BJ (cell line): Measurements from ENCODE around the gene CPLX1. TPM values are rescaled to one million over a fixed set of nuclear protein-coding genes. Genes with fewer than 3 reads are reported as not detected.

ENCODE experiments used
- CTCF ChIA-PET: fragments of 350-600 bp; formaldehyde crosslinking; extraction: SDS; loops from one replicate; lab custom pipeline; 2021; ENCODE audit warnings: antibody characterized with exemption, inconsistent platforms; lab: Yijun Ruan, JAX
- POLR2A ChIA-PET: fragments of 300-600 bp; sonication (Branson Sonifier 250); formaldehyde crosslinking; extraction: SDS; loops from one replicate; lab custom pipeline; 2021; ENCODE audit warnings: antibody characterized with exemption; lab: Charles Lee
- DNase-seq: peaks from one replicate; pipeline ENCODE4 v3.0.0-alpha.2; 2011; ENCODE audit warnings: low read depth
- H3K27me3 ChIP-seq: 2 replicates; pipeline ENCODE4 v1.6.0; 2011; ENCODE audit warnings: low read length; ENCODE audit not compliant: control insufficient read depth, insufficient read depth
- H3K36me3 ChIP-seq: 2 replicates; pipeline ENCODE4 v1.5.1; 2011; ENCODE audit warnings: low read length; ENCODE audit not compliant: control insufficient read depth, insufficient read depth
- H3K4me3 ChIP-seq: 2 replicates; pipeline ENCODE4 v1.5.1; 2011; ENCODE audit warnings: low read depth, mild to moderate bottlenecking, control low read depth, low read length
- CTCF ChIP-seq: IDR thresholded peaks from 2 replicates; pipeline ENCODE4 v1.5.1; 2011; ENCODE audit warnings: low read depth, mild to moderate bottlenecking, control low read depth, inconsistent platforms, low read length, moderate library complexity; ENCODE audit not compliant: insufficient read depth
- polyA plus RNA-seq: library from polyadenylated mRNA; depleted of rRNA; stranded (reverse); fragments of >200 nt; gene quantifications from 2 replicates; pipeline ENCODE4 v1.2.3, GENCODE V29; 2011

Gene CPLX1
- polyA plus RNA-seq, 1 experiment, result 0.15 TPM

DNA sequence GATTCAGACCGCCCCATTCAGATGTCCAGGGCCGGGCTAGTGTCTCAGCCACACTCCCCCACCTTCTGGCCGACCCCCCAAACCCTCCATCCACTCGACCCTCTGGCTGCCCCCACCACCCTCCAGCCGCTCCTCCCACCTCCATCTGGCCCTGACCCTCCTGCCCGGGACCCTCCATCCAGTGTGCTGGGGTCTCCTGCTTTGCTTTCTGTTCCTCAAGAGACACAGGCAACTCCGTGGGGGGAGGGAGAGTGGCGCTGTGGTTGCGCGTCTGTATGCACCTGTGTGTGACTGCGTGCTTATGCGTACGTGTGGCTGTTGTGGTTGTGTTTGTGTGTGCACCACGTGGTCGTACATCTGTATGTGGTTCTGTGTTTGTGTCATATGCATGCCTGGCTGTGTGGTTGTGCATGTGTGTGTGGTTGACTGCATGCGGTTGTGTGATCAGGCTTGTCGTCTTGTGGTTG, 33.3 kb downstream of the CPLX1 start:
- Histone ChIP-seq H3K4me3 (no peak overlapping the region), H3K27me3 (peaks cover 36% of the 10 kb centered on the region), H3K36me3 (no peaks in the 10 kb centered on the region)
- CTCF ChIA-PET, result no interaction called here
- no peak for DNase-seq
- no peak for TF ChIP-seq CTCF
- POLR2A ChIA-PET, result no interaction called here

- Histone ChIP-seq H3K36me3 (no peaks in the 10 kb centered on the region), H3K27me3 (peaks cover 36% of the 10 kb centered on the region), H3K4me3 (no peak overlapping the region; the same call in 1 of the 2 replicates)
- no peak for TF ChIP-seq CTCF
- DNase-seq, result no peak
- POLR2A ChIA-PET, result no interaction called here
- CTCF ChIA-PET, result interaction anchor here (1.1 kb wide), 1 partner anchor 10 kb away, joined by 3 read pairs; no protein-coding TSS in a partner anchor
Measured at GRCh38 chr4:791898-792625, 33.9 kb downstream of the CPLX1 start.

- no peak for TF ChIP-seq CTCF
- no peak for DNase-seq
- H3K36me3 ChIP-seq, result no peaks in the 10 kb centered on the region
- ChIA-PET POLR2A (no interaction called here), CTCF (interaction anchor here (1.1 kb wide), 1 partner anchor 10 kb away, joined by 3 read pairs; no protein-coding TSS in a partner anchor)
- peaks cover 32% of the 10 kb centered on the region for H3K27me3 ChIP-seq
- H3K4me3 ChIP-seq, result no peak overlapping the region
Measured at GRCh38 chr4:791252-791897, 34.6 kb downstream of the CPLX1 start.

- H3K36me3 ChIP-seq, result no peaks in the 10 kb centered on the region
- no peak for DNase-seq
- no peak for TF ChIP-seq CTCF
- CTCF ChIA-PET, result no interaction called here
- POLR2A ChIA-PET, result no interaction called here
- H3K27me3 ChIP-seq, result peaks cover 26% of the 10 kb centered on the region
- H3K4me3 ChIP-seq, result no peak overlapping the region
Measured at GRCh38 chr4:790466-790820, 35.5 kb downstream of the CPLX1 start.
